Measurements from ENCODE around the gene PLEKHF1. TPM values are rescaled to one million over a fixed set of nuclear protein-coding genes. Genes with fewer than 3 reads are reported as not detected.

Gene PLEKHF1
- total RNA-seq, 1 donor from 2014 or later = 0.92 TPM

DNA sequence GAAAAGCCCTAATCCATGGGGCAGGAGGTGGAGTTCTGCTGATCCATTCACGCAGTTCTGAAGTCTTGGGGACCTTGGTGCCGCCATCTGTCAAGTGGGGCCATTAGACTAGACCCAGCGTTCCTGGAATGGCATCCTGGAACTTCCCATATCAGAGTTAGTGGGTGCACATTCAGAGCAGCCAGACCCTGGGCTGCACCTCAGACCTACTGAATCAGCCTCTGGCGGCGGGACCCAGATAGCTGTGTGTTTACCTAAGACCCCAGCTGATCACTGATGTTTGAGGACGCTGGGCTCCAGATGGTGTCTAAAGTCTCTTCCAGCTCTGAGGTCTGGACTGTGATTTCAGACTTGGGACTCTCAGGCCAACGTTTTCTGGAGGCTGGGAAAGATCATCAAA lies 46.4 kb upstream of the PLEKHF1 start:
- H3K36me3 Mint-ChIP-seq = peaks cover 10% of the 10 kb centered on the region

DNA sequence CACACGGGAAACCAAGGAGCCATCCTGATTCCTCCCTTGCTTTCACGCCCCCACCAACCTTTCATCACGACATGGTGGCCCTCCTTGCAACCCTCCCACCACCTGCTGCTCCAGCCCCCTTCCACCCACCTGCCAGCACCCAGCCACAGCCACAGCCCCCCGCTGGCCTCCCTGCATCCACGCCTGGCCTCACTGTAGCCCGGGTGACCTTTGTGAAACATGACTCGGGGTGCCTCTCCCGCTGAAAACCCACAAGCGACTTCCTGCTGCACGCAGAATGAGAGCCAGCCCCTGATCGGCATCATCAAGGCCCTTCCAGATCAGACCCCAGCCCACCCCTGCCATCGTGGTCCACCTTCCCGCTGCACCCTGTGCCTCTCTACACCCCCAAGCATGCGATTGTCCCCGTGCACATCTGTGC lies 44.3 kb upstream of the PLEKHF1 start:
- Mint-ChIP-seq H3K4me1 (no peaks in the 10 kb centered on the region), H3K27ac (no peak overlapping the region), H3K36me3 (peaks cover 3% of the 10 kb centered on the region), H3K27me3 (ENCODE audit: low read depth) (peaks cover 16% of the 10 kb centered on the region), H3K9me3 (no peaks in the 10 kb centered on the region), H3K4me3 (no peak overlapping the region)
- no peak for DNase-seq (ENCODE audit: low spot score in 2 of 2, unreplicated experiment in 2 of 2)
- TF ChIP-seq CTCF (IDR thresholded peaks at IDR 0.05; ENCODE audit: unreplicated experiment) = no peak

More for the DNA sequence above, 46.4 kb upstream of the PLEKHF1 start:
- no peak overlapping the region for H3K4me3 Mint-ChIP-seq
- H3K27me3 Mint-ChIP-seq (ENCODE audit: low read depth) = peaks cover 16% of the 10 kb centered on the region
- no peak for DNase-seq (ENCODE audit: low spot score in 2 of 2, unreplicated experiment in 2 of 2)
- no peak for TF ChIP-seq CTCF (IDR thresholded peaks at IDR 0.05; ENCODE audit: unreplicated experiment)
- no peaks in the 10 kb centered on the region for H3K9me3 Mint-ChIP-seq
- H3K27ac Mint-ChIP-seq = no peak overlapping the region
- H3K4me1 Mint-ChIP-seq = no peaks in the 10 kb centered on the region

DNA sequence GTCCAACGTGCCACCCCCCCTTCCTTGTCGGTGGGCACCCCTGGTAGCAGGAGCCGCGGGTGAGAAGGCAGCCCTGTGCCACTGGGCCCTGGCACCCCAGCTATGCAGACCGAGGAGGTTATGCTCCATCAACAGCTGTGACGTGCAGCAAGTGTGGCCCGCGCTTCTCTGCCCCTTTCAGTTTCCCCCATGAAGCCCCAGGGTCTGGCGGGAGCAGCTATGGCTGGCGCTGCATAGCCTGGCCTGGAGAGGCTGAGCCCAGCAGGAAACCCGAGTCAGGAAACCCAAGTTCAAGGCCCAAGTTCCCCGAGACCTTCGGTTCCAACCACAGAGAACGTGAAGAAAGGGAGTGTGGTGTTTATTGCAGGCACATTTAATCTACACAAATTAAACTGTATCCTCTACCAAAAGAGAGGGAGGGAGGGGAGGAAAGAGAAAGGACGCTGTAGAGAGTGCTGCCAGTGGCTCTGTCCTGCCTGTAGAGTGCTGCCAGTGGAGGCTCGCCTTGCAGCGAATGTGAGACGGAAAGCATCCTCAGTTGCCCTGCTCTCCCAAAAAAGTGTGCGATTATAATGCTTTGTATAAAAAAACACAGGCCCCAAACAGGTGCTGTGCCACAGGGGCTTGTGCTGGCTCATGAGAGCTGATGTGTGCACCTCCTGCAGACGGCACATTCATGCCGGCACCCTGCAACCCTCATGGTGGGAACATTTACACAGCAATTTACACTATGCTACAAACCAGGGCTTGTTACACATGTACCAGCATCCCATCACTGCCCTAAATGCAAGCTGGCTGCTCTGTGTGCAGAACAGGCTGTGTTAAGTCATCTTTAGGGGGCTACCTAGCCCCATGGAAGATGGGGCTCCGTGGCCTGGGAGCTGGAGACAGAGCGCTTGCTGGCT lies 42.8 kb upstream of the PLEKHF1 start:
- H3K9me3 Mint-ChIP-seq = no peaks in the 10 kb centered on the region
- no peak overlapping the region for H3K4me3 Mint-ChIP-seq
- no peak for DNase-seq (ENCODE audit: low spot score in 2 of 2, unreplicated experiment in 2 of 2)
- no peak for TF ChIP-seq CTCF (IDR thresholded peaks at IDR 0.05; ENCODE audit: unreplicated experiment)
- H3K27ac Mint-ChIP-seq = no peak overlapping the region
- no peaks in the 10 kb centered on the region for H3K36me3 Mint-ChIP-seq
- H3K27me3 Mint-ChIP-seq (ENCODE audit: low read depth) = peaks cover 16% of the 10 kb centered on the region
- H3K4me1 Mint-ChIP-seq = no peaks in the 10 kb centered on the region

- Mint-ChIP-seq H3K4me3 (no peak overlapping the region), H3K9me3 (no peaks in the 10 kb centered on the region), H3K36me3 (no peaks in the 10 kb centered on the region), H3K27me3 (ENCODE audit: low read depth) (peaks cover 16% of the 10 kb centered on the region), H3K27ac (no peak overlapping the region), H3K4me1 (no peaks in the 10 kb centered on the region)
- no peak for TF ChIP-seq CTCF (IDR thresholded peaks at IDR 0.05; ENCODE audit: unreplicated experiment)
- DNase-seq (ENCODE audit: low spot score in 2 of 2, unreplicated experiment in 2 of 2) = no peak
Observed at GRCh38 chr19:29623726-29624488, 41.4 kb upstream of the PLEKHF1 start.

DNA sequence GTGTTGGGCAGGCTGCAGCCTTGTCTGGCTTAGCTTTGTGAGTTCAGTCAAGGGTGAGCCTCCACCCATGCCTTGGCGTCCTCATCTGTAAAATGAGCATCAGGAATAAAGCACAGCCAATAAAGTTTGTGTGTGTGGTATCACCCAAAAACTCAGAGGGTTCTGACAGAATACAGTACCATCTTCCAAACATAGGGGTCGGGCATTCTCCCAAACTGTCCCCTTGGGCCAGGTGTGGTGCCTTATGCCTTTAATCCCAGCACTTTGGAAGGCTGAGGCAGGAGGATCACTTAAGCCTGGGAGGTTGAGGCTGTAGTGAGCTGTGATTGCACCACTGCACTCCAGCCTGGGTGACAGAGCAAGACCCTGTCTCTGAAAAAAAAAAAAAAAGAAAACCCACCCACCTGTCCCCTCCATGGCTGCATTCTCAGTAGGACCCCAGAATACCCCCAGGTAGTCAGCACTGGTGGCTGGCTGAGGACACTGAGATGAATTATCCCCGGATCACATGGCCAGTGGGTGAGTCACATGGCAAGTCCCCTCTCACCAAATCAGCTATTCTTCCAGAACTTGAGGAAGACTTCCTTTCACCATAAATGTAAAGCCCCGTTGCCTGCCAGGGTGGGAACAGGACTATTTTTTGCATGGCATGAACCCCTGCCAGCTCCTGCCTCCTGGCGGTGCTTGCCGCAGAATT lies 40.6 kb upstream of the PLEKHF1 start:
- no peaks in the 10 kb centered on the region for H3K36me3 Mint-ChIP-seq
- no peak for TF ChIP-seq CTCF (IDR thresholded peaks at IDR 0.05; ENCODE audit: unreplicated experiment)
- no peak overlapping the region for H3K27ac Mint-ChIP-seq
- H3K4me3 Mint-ChIP-seq = no peak overlapping the region
- no peaks in the 10 kb centered on the region for H3K9me3 Mint-ChIP-seq
- H3K27me3 Mint-ChIP-seq (ENCODE audit: low read depth) = peaks cover 16% of the 10 kb centered on the region
- no peaks in the 10 kb centered on the region for H3K4me1 Mint-ChIP-seq
- no peak for DNase-seq (ENCODE audit: low spot score in 2 of 2, unreplicated experiment in 2 of 2)

All from mesothelial cell of epicardium (in vitro differentiated cells).